SU-DHL-6 (cell line): ENCODE measurements around the gene PFN1.
"Not testable (repeated sequence)": the region's sequence is repeated elsewhere in the genome, so short reads cannot be mapped to it uniquely, and the experiment has no call there.

Experiments used
- H2AFZ ChIP-seq: fragments of 200-600 bp; sonication (generic); 2 replicates; pipeline ENCODE4 v1.6.1; 2014; ENCODE audit warnings: low read depth, mild to moderate bottlenecking, moderate library complexity, mixed read lengths, antibody characterized with exemption, low read length; ENCODE audit not compliant: severe bottlenecking
- H3F3A ChIP-seq: fragments of 200-600 bp; shearing (Covaris generic); 2 replicates; pipeline ENCODE4 v1.6.0; 2016; ENCODE audit warnings: antibody characterized with exemption, mild to moderate bottlenecking; ENCODE audit not compliant: insufficient read depth
- H3K27ac ChIP-seq: fragments of 200-600 bp; sonication (generic); 2 replicates; pipeline ENCODE4 v1.5.1; 2016; ENCODE audit warnings: low read depth, mild to moderate bottlenecking, low read length, moderate library complexity, mixed read lengths
- H3K27me3 ChIP-seq: fragments of 200-600 bp; sonication (generic), shearing (Covaris generic); 2 replicates; pipeline ENCODE4 v1.6.0; 2014; ENCODE audit warnings: mild to moderate bottlenecking, low read length
- H3K36me3 ChIP-seq: fragments of 200-600 bp; sonication (generic); 2 replicates; pipeline ENCODE4 v1.6.1; 2014; ENCODE audit warnings: mild to moderate bottlenecking, low read length, mixed read lengths
- H3K4me2 ChIP-seq: fragments of 300-600, 200-600 bp; shearing (Covaris generic), sonication (generic); 2 replicates; pipeline ENCODE4 v1.6.0; 2014; ENCODE audit warnings: low read length, low read depth, mild to moderate bottlenecking; ENCODE audit not compliant: poor library complexity, severe bottlenecking
- H3K4me3 ChIP-seq: fragments of 200-600 bp; sonication (generic); 2 replicates; pipeline ENCODE4 v1.5.1; 2014; ENCODE audit warnings: antibody characterized with exemption, low read length, mild to moderate bottlenecking, mixed read lengths; ENCODE audit not compliant: insufficient read depth, poor library complexity, severe bottlenecking
- H3K79me2 ChIP-seq: fragments of 200-600 bp; sonication (generic); 2 replicates; pipeline ENCODE4 v1.6.1; 2014; ENCODE audit warnings: mild to moderate bottlenecking, low read length, moderate library complexity; ENCODE audit not compliant: insufficient read depth
- H3K9ac ChIP-seq: fragments of 200-600 bp; sonication (generic); 2 replicates; pipeline ENCODE4 v1.7.0; 2014; ENCODE audit warnings: mild to moderate bottlenecking, low read length
- H3K9me2 ChIP-seq: fragments of 200-600 bp; sonication (generic); replicated peaks from 2 replicates; pipeline ENCODE4 v1.6.1; 2014; ENCODE audit warnings: low read length; ENCODE audit not compliant: insufficient read depth
- H3K9me3 ChIP-seq: fragments of 200-600 bp; sonication (generic); 2 replicates; pipeline ENCODE4 v1.6.1; 2014; ENCODE audit warnings: low read length, mixed read lengths; ENCODE audit not compliant: insufficient read depth
- H4K20me1 ChIP-seq: fragments of 200-600 bp; sonication (generic); 2 replicates; pipeline ENCODE4 v1.6.1; 2014; ENCODE audit warnings: low read depth, mild to moderate bottlenecking, antibody characterized with exemption, low read length, moderate library complexity, mixed read lengths
- CTCF ChIP-seq: fragments of 200-600 bp; sonication (generic); IDR thresholded peaks from one replicate; pipeline ENCODE4 v1.5.1; 2017; ENCODE audit warnings: antibody characterized with exemption, mild to moderate bottlenecking, low read length, moderate library complexity; ENCODE audit not compliant: insufficient read depth, poor library complexity, severe bottlenecking
- EZH2phosphoT487 ChIP-seq: fragments of 200-600 bp; sonication (generic), shearing (Covaris generic); conservative IDR thresholded peaks from 2 replicates; pipeline ENCODE4 v1.6.1; 2018; ENCODE audit warnings: mild to moderate bottlenecking, antibody characterized with exemption, low read length, moderate library complexity, mixed read lengths

PFN1 gene

DNA sequence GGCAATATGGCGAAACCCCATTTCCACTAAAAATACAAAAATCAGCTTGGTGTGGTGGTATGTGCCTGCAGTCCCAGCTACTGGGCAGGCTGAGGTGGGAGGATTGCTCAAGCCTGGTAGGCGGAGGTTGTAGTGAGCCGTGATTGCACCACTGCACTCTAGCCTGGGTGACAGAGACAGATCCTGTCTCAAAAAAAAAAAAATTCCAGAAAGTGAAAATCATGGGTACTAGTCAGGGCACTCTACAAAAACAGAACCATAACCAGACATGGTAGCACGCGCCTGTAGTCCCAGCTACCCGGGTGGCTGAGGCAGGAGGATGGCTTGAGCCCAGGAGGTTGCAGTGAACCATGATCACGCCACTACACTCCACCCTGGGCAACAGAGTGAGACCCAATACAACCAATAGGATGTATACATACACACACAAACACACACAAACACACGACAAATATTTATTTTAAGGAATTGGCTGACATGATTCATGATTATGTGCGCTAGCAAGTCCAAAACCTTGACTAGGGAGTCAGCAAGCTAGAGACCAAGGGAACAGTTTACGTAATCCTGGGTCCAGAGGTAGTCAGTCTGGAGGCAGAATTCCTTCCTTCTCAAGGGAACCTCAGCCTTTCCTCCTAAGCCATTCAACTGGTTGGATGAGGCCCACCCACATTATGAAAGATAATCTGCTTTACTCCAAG is 27.8 kb downstream of the PFN1 start:
- Histone ChIP-seq H4K20me1 (no peaks in the 10 kb centered on the region), H3K4me2 (no peak overlapping the region), H3K27ac (no peak overlapping the region)

GRCh38 chr17:4919511-4920047 is 28.8 kb downstream of the PFN1 start:
- no peak overlapping the region for H3K4me2 ChIP-seq
- H3K9ac ChIP-seq = no peak overlapping the region
- H3K27me3 ChIP-seq = no peaks in the 10 kb centered on the region

More for the DNA sequence above, 27.8 kb downstream of the PFN1 start:
- Histone ChIP-seq H3K27me3 (no peaks in the 10 kb centered on the region), H3K9me3 (no peaks in the 10 kb centered on the region), H3K9me2 (no peaks in the 10 kb centered on the region), H3K9ac (no peak overlapping the region), H3K36me3 (no peaks in the 10 kb centered on the region), H2AFZ (no peak overlapping the region), H3K79me2 (no peaks in the 10 kb centered on the region), H3F3A (no peaks in the 10 kb centered on the region), H3K4me3 (no peak overlapping the region)
- no peak for TF ChIP-seq EZH2phosphoT487
- no peak for TF ChIP-seq CTCF

DNA sequence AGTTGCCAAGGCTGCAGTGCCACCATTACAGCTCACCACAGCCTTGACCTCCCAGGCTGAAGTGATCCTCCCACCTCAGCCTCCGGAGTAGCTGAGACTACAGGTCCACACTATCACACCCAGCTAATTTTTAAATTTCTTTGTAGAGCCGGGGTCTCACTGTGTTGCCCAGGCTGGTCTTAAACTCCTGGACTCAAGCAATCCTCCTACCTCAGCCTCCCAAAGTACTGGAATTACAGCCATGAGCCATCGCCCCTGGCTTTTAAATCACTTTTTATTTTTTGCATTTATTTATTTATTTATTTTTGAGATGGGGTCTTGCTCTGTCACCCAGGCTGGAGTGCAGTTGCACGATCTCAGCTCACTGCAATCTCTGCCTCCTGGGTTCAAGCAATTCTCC is 33.8 kb downstream of the PFN1 start:
- H3K4me3 ChIP-seq, H3K36me3 ChIP-seq, H3K4me2 ChIP-seq, H4K20me1 ChIP-seq, H2AFZ ChIP-seq, H3F3A ChIP-seq, H3K27me3 ChIP-seq, H3K9me3 ChIP-seq, H3K9ac ChIP-seq, H3K79me2 ChIP-seq, H3K9me2 ChIP-seq, H3K27ac ChIP-seq: not testable (repeated sequence)

More at GRCh38 chr17:4919511-4920047, 28.8 kb downstream of the PFN1 start:
- Histone ChIP-seq H3K9me3 (no peaks in the 10 kb centered on the region), H2AFZ (no peak overlapping the region), H3K36me3 (no peaks in the 10 kb centered on the region), H3K79me2 (no peaks in the 10 kb centered on the region), H3K27ac (no peak overlapping the region), H3K4me3 (no peak overlapping the region), H3K9me2 (no peaks in the 10 kb centered on the region), H3F3A (no peaks in the 10 kb centered on the region), H4K20me1 (no peaks in the 10 kb centered on the region)
- TF ChIP-seq EZH2phosphoT487 (no peak), CTCF (no peak)

GRCh38 chr17:4913994-4914393 is 34.3 kb downstream of the PFN1 start:
- Histone ChIP-seq H3K9ac (no peak overlapping the region), H2AFZ (no peak overlapping the region), H3K27me3 (no peaks in the 10 kb centered on the region), H3K4me2 (no peak overlapping the region), H3K9me2 (no peaks in the 10 kb centered on the region), H4K20me1 (no peaks in the 10 kb centered on the region), H3K27ac (no peak overlapping the region), H3K4me3 (no peak overlapping the region), H3K79me2 (no peaks in the 10 kb centered on the region), H3K9me3 (no peaks in the 10 kb centered on the region), H3K36me3 (no peaks in the 10 kb centered on the region), H3F3A (no peaks in the 10 kb centered on the region)
- TF ChIP-seq CTCF (no peak), EZH2phosphoT487 (no peak)
